GM10248 (cell line): Measurements from ENCODE around the gene COTL1.

Experiments
- CTCF ChIA-PET: fragments of 300-600 bp; sonication (Branson Sonifier 250); formaldehyde crosslinking; extraction: SDS; loops from one replicate; lab custom pipeline; 2021; ENCODE audit warnings: antibody characterized with exemption; lab: Yijun Ruan, JAX
- POLR2A ChIA-PET: fragments of 350-650 bp; sonication (Branson Sonifier 250); formaldehyde crosslinking; extraction: SDS; loops from one replicate; lab custom pipeline; 2020; ENCODE audit warnings: antibody characterized with exemption; lab: Yijun Ruan, JAX
- DNase-seq: peaks from one replicate; pipeline ENCODE4 v3.0.0; 2012; ENCODE audit errors: extremely low spot score
- CTCF ChIP-seq: IDR thresholded peaks from 2 replicates; pipeline ENCODE4 v1.5.1; 2012; ENCODE audit warnings: mild to moderate bottlenecking, low read depth; ENCODE audit errors: extremely low read depth, missing control alignments, control extremely low read depth

Gene COTL1

GRCh38 chr16:84617041-84617790, 662 bp downstream of the COTL1 start:
- CTCF ChIA-PET: interaction anchor here (0.9 to 3.8 kb wide), 8 partner anchors 11 to 121 kb away, joined by 3 to 15 read pairs (median 4); no protein-coding TSS in a partner anchor
- DNase-seq: no peak
- POLR2A ChIA-PET: interaction anchor here (1.4 kb wide), 1 partner anchor 19 kb away, joined by 5 read pairs; no protein-coding TSS in a partner anchor
- TF ChIP-seq CTCF: no peak

GRCh38 chr16:84616515-84616914, 1.4 kb downstream of the COTL1 start:
- CTCF ChIA-PET: interaction anchor here (0.7 to 3.8 kb wide), 8 partner anchors 10 to 110 kb away, joined by 3 to 15 read pairs (median 4); no protein-coding TSS in a partner anchor
- TF ChIP-seq CTCF: no peak
- POLR2A ChIA-PET: interaction anchor here (1.4 kb wide), 1 partner anchor 18 kb away, joined by 5 read pairs; no protein-coding TSS in a partner anchor
- no peak for DNase-seq

GRCh38 chr16:84614968-84615813, 2.7 kb downstream of the COTL1 start:
- ChIA-PET POLR2A (no interaction called here), CTCF (interaction anchor here (1.0 to 3.8 kb wide), 4 partner anchors 9 to 111 kb away, joined by 3 to 15 read pairs (median 8); no protein-coding TSS in a partner anchor)
- TF ChIP-seq CTCF: no peak
- DNase-seq: no peak

- ChIA-PET CTCF (interaction anchor here (2.6 to 3.8 kb wide), 2 partner anchors 8 to 112 kb away, joined by 10 to 15 read pairs; no protein-coding TSS in a partner anchor), POLR2A (interaction anchor here (0.5 kb wide), 1 partner anchor 332 kb away, joined by 4 read pairs; no protein-coding TSS in a partner anchor)
- no peak for TF ChIP-seq CTCF
- DNase-seq: no peak
Measured at GRCh38 chr16:84614623-84614967, 3.3 kb downstream of the COTL1 start.

GRCh38 chr16:84614073-84614459, 3.8 kb downstream of the COTL1 start:
- TF ChIP-seq CTCF: no peak
- POLR2A ChIA-PET: interaction anchor here (0.5 kb wide), 1 partner anchor 332 kb away, joined by 4 read pairs; no protein-coding TSS in a partner anchor
- CTCF ChIA-PET: interaction anchor here (2.6 to 3.8 kb wide), 2 partner anchors 7 to 112 kb away, joined by 10 to 15 read pairs; no protein-coding TSS in a partner anchor
- no peak for DNase-seq

- CTCF ChIA-PET: interaction anchor here (3.8 kb wide), 1 partner anchor 7 kb away, joined by 15 read pairs; no protein-coding TSS in a partner anchor
- no peak for TF ChIP-seq CTCF
- no peak for DNase-seq
- POLR2A ChIA-PET: no interaction called here
Measured at GRCh38 chr16:84613408-84614072, 4.3 kb downstream of the COTL1 start.
